ENCODE results near the gene KRTAP6-2. TPM values are rescaled to one million over a fixed set of nuclear protein-coding genes. Genes with fewer than 3 reads are reported as not detected.

KRTAP6-2 gene
- total and polyA plus RNA-seq, 3 experiments from 2014 or later: not detected

- Mint-ChIP-seq H3K4me1 (no peaks in the 10 kb centered on the region), H3K36me3 (no peaks in the 10 kb centered on the region), H3K27ac (no peak within 1 kb of the TSS), H3K9me3 (peaks cover 0 to 3% (median 2%) of the 10 kb centered on the region in 5 donors), H3K27me3 (no peaks in the 10 kb centered on the region), H3K4me3 (no peak within 1 kb of the TSS)
- H3K4me1 ChIP-seq (ENCODE audit: insufficient read depth, low read length): no peaks in the 10 kb centered on the region
- no peak for DNase-seq
- ChIA-PET CTCF (no interaction called here), POLR2A (no interaction called here)
- no peak within 1 kb of the TSS for H3K4me3 ChIP-seq (ENCODE audit: low read length)
- H3K27ac ChIP-seq (ENCODE audit: low read depth, low read length): no peak within 1 kb of the TSS
- no peaks in the 10 kb centered on the region for H3K27me3 ChIP-seq (ENCODE audit: insufficient read depth, low read length, poor library complexity, severe bottlenecking)
- H3K36me3 ChIP-seq (ENCODE audit: insufficient read depth, low read length): no peaks in the 10 kb centered on the region
- H3K9me3 ChIP-seq (ENCODE audit: low read length): no peaks in the 10 kb centered on the region
Observed at GRCh38 chr21:30592140-30592539, 6.6 kb downstream of the KRTAP6-2 start, which contains the start of gene KRTAP6-3. Gene KRTAP6-3, plus strand, starts transcription at chr21:30592440. Its CDS starts 6 bp downstream, at chr21:30592446.

- Mint-ChIP-seq H3K27me3 (no peaks in the 10 kb centered on the region), H3K9me3 (no peaks in the 10 kb centered on the region), H3K27ac (no peak within 1 kb of the TSS), H3K4me3 (no peak within 1 kb of the TSS), H3K36me3 (no peaks in the 10 kb centered on the region), H3K4me1 (no peaks in the 10 kb centered on the region)
- CTCF ChIA-PET: no interaction called here
- DNase-seq: no peak
- no peak within 1 kb of the TSS for H3K27ac ChIP-seq (ENCODE audit: low read depth, low read length)
- no peaks in the 10 kb centered on the region for H3K27me3 ChIP-seq (ENCODE audit: insufficient read depth, low read length, poor library complexity, severe bottlenecking)
- POLR2A ChIA-PET: no interaction called here
- H3K4me1 ChIP-seq (ENCODE audit: insufficient read depth, low read length): no peaks in the 10 kb centered on the region
- no peaks in the 10 kb centered on the region for H3K9me3 ChIP-seq (ENCODE audit: low read length)
- H3K36me3 ChIP-seq (ENCODE audit: insufficient read depth, low read length): no peaks in the 10 kb centered on the region
- no peak within 1 kb of the TSS for H3K4me3 ChIP-seq (ENCODE audit: low read length)
Observed at GRCh38 chr21:30590297-30590696, 8.4 kb downstream of the KRTAP6-2 start, which contains the start of gene KRTAP22-2. Gene KRTAP22-2, minus strand, starts transcription at chr21:30590397.

GRCh38 chr21:30582870-30583269 lies 15.8 kb downstream of the KRTAP6-2 start:
- ChIA-PET POLR2A (no interaction called here), CTCF (no interaction called here)
- Histone ChIP-seq H3K9me3 (ENCODE audit: low read length) (no peaks in the 10 kb centered on the region), H3K27me3 (ENCODE audit: insufficient read depth, low read length, poor library complexity, severe bottlenecking) (no peaks in the 10 kb centered on the region), H3K4me1 (ENCODE audit: insufficient read depth, low read length) (no peaks in the 10 kb centered on the region), H3K4me3 (ENCODE audit: low read length) (no peak overlapping the region), H3K27ac (ENCODE audit: low read depth, low read length) (no peak overlapping the region), H3K36me3 (ENCODE audit: insufficient read depth, low read length) (no peaks in the 10 kb centered on the region)
- Mint-ChIP-seq H3K27me3 (no peaks in the 10 kb centered on the region), H3K4me3 (no peak overlapping the region), H3K27ac (no peak overlapping the region), H3K9me3 (peaks cover 0 to 2% (median 2%) of the 10 kb centered on the region in 5 donors), H3K36me3 (no peaks in the 10 kb centered on the region), H3K4me1 (no peaks in the 10 kb centered on the region)
- no peak for DNase-seq

- Mint-ChIP-seq H3K27ac (no peak overlapping the region), H3K9me3 (peaks cover 0 to 3% (median 2%) of the 10 kb centered on the region in 5 donors), H3K36me3 (no peaks in the 10 kb centered on the region), H3K4me3 (no peak overlapping the region), H3K4me1 (no peaks in the 10 kb centered on the region), H3K27me3 (no peaks in the 10 kb centered on the region)
- POLR2A ChIA-PET: no interaction called here
- H3K27ac ChIP-seq (ENCODE audit: low read depth, low read length): no peak overlapping the region
- H3K4me3 ChIP-seq (ENCODE audit: low read length): no peak overlapping the region
- H3K36me3 ChIP-seq (ENCODE audit: insufficient read depth, low read length): no peaks in the 10 kb centered on the region
- CTCF ChIA-PET: no interaction called here
- no peaks in the 10 kb centered on the region for H3K9me3 ChIP-seq (ENCODE audit: low read length)
- H3K4me1 ChIP-seq (ENCODE audit: insufficient read depth, low read length): no peaks in the 10 kb centered on the region
- no peak for DNase-seq
- no peaks in the 10 kb centered on the region for H3K27me3 ChIP-seq (ENCODE audit: insufficient read depth, low read length, poor library complexity, severe bottlenecking)
Observed at GRCh38 chr21:30580132-30580531, 18.6 kb downstream of the KRTAP6-2 start.

- no peaks in the 10 kb centered on the region for H3K4me1 ChIP-seq (ENCODE audit: insufficient read depth, low read length)
- no peaks in the 10 kb centered on the region for H3K9me3 ChIP-seq (ENCODE audit: low read length)
- H3K4me3 Mint-ChIP-seq: no peak overlapping the region
- H3K4me3 ChIP-seq (ENCODE audit: low read length): no peak overlapping the region
- H3K27ac Mint-ChIP-seq: no peak overlapping the region
- H3K4me1 Mint-ChIP-seq: no peaks in the 10 kb centered on the region
- H3K27me3 Mint-ChIP-seq: no peaks in the 10 kb centered on the region
- H3K36me3 Mint-ChIP-seq: no peaks in the 10 kb centered on the region
- no peaks in the 10 kb centered on the region for H3K27me3 ChIP-seq (ENCODE audit: insufficient read depth, low read length, poor library complexity, severe bottlenecking)
- DNase-seq: no peak
- no peak overlapping the region for H3K27ac ChIP-seq (ENCODE audit: low read depth, low read length)
- CTCF ChIA-PET: no interaction called here
- no peaks in the 10 kb centered on the region for H3K36me3 ChIP-seq (ENCODE audit: insufficient read depth, low read length)
- H3K9me3 Mint-ChIP-seq: peaks cover 0 to 3% (median 0%) of the 10 kb centered on the region in 5 donors
- POLR2A ChIA-PET: no interaction called here
Observed at GRCh38 chr21:30579346-30579745, 19.4 kb downstream of the KRTAP6-2 start.

- CTCF ChIA-PET: no interaction called here
- no peak for DNase-seq
- POLR2A ChIA-PET: no interaction called here
- Histone ChIP-seq H3K27me3 (ENCODE audit: insufficient read depth, low read length, poor library complexity, severe bottlenecking) (no peaks in the 10 kb centered on the region), H3K36me3 (ENCODE audit: insufficient read depth, low read length) (no peaks in the 10 kb centered on the region), H3K9me3 (ENCODE audit: low read length) (no peaks in the 10 kb centered on the region), H3K4me3 (ENCODE audit: low read length) (no peak overlapping the region), H3K27ac (ENCODE audit: low read depth, low read length) (no peak overlapping the region), H3K4me1 (ENCODE audit: insufficient read depth, low read length) (no peaks in the 10 kb centered on the region)
- H3K4me3 Mint-ChIP-seq: no peak overlapping the region
- no peak overlapping the region for H3K27ac Mint-ChIP-seq
- peaks cover 0 to 3% (median 2%) of the 10 kb centered on the region in 5 donors for H3K9me3 Mint-ChIP-seq
- no peaks in the 10 kb centered on the region for H3K36me3 Mint-ChIP-seq
- H3K4me1 Mint-ChIP-seq: no peaks in the 10 kb centered on the region
- H3K27me3 Mint-ChIP-seq: no peaks in the 10 kb centered on the region
Observed at GRCh38 chr21:30577766-30578165, 20.9 kb downstream of the KRTAP6-2 start.

GRCh38 chr21:30567617-30568016 lies 31.1 kb downstream of the KRTAP6-2 start:
- Histone ChIP-seq H3K9me3 (ENCODE audit: low read length) (no peaks in the 10 kb centered on the region), H3K36me3 (ENCODE audit: insufficient read depth, low read length) (no peaks in the 10 kb centered on the region), H3K4me1 (ENCODE audit: insufficient read depth, low read length) (no peaks in the 10 kb centered on the region), H3K27me3 (ENCODE audit: insufficient read depth, low read length, poor library complexity, severe bottlenecking) (no peaks in the 10 kb centered on the region), H3K4me3 (ENCODE audit: low read length) (no peak overlapping the region), H3K27ac (ENCODE audit: low read depth, low read length) (no peak overlapping the region)
- peaks cover 0 to 2% (median 0%) of the 10 kb centered on the region in 5 donors for H3K9me3 Mint-ChIP-seq
- no peak for DNase-seq
- CTCF ChIA-PET: no interaction called here
- no peak overlapping the region for H3K27ac Mint-ChIP-seq
- H3K27me3 Mint-ChIP-seq: no peaks in the 10 kb centered on the region
- no peak overlapping the region for H3K4me3 Mint-ChIP-seq
- H3K4me1 Mint-ChIP-seq: no peaks in the 10 kb centered on the region
- POLR2A ChIA-PET: no interaction called here
- H3K36me3 Mint-ChIP-seq: no peaks in the 10 kb centered on the region

GRCh38 chr21:30563630-30564029 lies 35.1 kb downstream of the KRTAP6-2 start:
- Histone ChIP-seq H3K4me3 (ENCODE audit: low read length) (no peak overlapping the region), H3K27me3 (ENCODE audit: insufficient read depth, low read length, poor library complexity, severe bottlenecking) (no peaks in the 10 kb centered on the region), H3K9me3 (ENCODE audit: low read length) (no peaks in the 10 kb centered on the region), H3K27ac (ENCODE audit: low read depth, low read length) (no peak overlapping the region), H3K4me1 (ENCODE audit: insufficient read depth, low read length) (no peaks in the 10 kb centered on the region), H3K36me3 (ENCODE audit: insufficient read depth, low read length) (no peaks in the 10 kb centered on the region)
- no peak for DNase-seq
- H3K4me3 Mint-ChIP-seq: no peak overlapping the region
- ChIA-PET CTCF (no interaction called here), POLR2A (no interaction called here)
- H3K9me3 Mint-ChIP-seq: peaks cover 0 to 5% (median 0%) of the 10 kb centered on the region in 5 donors
- H3K27me3 Mint-ChIP-seq: peaks cover 0 to 1% of the 10 kb centered on the region in 2 donors
- no peaks in the 10 kb centered on the region for H3K36me3 Mint-ChIP-seq
- no peak overlapping the region for H3K27ac Mint-ChIP-seq
- no peaks in the 10 kb centered on the region for H3K4me1 Mint-ChIP-seq

- Mint-ChIP-seq H3K4me1 (no peaks in the 10 kb centered on the region), H3K27me3 (peaks cover 0 to 1% of the 10 kb centered on the region in 2 donors), H3K36me3 (no peaks in the 10 kb centered on the region), H3K4me3 (no peak overlapping the region), H3K9me3 (peaks cover 0 to 5% (median 0%) of the 10 kb centered on the region in 5 donors), H3K27ac (no peak overlapping the region)
- Histone ChIP-seq H3K4me1 (ENCODE audit: insufficient read depth, low read length) (no peaks in the 10 kb centered on the region), H3K4me3 (ENCODE audit: low read length) (no peak overlapping the region), H3K27ac (ENCODE audit: low read depth, low read length) (no peak overlapping the region), H3K36me3 (ENCODE audit: insufficient read depth, low read length) (no peaks in the 10 kb centered on the region), H3K9me3 (ENCODE audit: low read length) (no peaks in the 10 kb centered on the region), H3K27me3 (ENCODE audit: insufficient read depth, low read length, poor library complexity, severe bottlenecking) (no peaks in the 10 kb centered on the region)
- no peak for DNase-seq
- POLR2A ChIA-PET: no interaction called here
- CTCF ChIA-PET: no interaction called here
Observed at GRCh38 chr21:30563072-30563471, 35.6 kb downstream of the KRTAP6-2 start.
